SIG-M5 (cell line): Measurements from ENCODE around the gene HAAO.
"Not testable (repeated sequence)": the region's sequence is repeated elsewhere in the genome, so short reads cannot be mapped to it uniquely, and the experiment has no call there.

Experiments
- DNase-seq: peaks from one replicate; lab custom pipeline; 2025; lab: John Stamatoyannopoulos, UW

HAAO gene

DNA sequence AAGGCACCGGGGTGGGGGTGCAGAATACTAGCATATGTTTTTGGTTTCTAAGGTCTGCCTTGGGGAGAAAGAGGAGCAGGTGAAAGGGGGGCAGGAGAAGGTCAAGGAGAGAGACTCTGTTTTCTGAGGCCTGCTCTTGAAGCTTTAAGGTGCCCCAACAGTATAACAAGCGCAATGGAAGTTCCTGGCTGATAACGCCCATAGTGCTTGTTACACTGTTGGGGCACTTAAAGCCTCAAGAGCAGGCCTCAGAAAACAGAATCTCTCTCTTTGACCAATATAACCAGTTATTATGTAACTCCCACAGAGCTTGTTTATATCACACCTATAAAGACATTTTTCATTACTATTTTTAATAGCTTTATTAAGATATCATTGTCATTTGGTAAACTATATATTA lies 45.0 kb downstream of the HAAO start:
- no peak for DNase-seq

DNA sequence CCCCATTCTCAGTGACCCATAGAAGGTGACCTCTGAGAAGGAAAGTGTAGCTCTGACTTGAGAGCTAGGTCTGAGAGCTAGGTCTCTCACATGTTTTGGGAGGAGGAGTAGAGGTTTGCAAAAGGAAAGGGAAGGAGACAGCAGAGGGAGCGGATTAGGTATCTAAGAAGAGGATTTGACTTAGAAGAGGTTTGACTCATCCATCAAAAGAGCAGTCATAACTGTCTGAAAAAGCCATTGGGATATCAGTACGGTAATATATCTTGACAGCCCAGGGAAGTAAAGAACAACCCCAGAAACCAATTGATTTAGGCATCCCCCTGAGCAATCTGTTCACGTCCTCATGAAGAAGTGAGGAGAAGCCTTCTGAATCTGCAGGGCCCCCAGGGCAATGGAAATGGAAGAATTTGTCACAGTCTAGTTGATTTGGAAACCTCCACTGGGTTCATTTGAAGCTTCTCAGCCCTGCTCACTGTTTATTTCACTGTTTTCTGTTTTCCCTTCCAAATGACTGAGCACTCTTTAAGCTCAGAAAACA lies 47.8 kb downstream of the HAAO start:
- DNase-seq, result no peak

DNA sequence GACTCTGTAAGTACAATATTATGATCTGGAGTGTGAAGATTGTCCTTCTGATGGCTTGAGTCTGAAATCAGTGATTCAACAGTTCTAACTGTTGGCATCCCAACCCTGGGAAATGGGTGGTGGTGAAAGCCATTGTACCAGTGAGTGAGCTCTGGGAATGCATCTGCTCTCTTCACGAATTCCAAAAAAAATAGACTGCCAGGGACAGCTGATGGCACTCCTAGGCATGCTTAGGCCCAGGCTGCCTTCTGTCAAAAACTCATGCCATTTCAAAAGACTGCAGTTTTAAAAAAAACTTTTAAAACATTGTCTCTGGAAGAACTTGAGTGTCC lies 48.8 kb downstream of the HAAO start:
- no peak for DNase-seq

GRCh38 chr2:42742740-42743658 lies 49.4 kb downstream of the HAAO start:
- DNase-seq, result no peak

- no peak for DNase-seq
Observed at GRCh38 chr2:42741140-42741539, 51.2 kb downstream of the HAAO start.

- DNase-seq, result no peak
Observed at GRCh38 chr2:42736598-42737322, 55.6 kb downstream of the HAAO start.

DNA sequence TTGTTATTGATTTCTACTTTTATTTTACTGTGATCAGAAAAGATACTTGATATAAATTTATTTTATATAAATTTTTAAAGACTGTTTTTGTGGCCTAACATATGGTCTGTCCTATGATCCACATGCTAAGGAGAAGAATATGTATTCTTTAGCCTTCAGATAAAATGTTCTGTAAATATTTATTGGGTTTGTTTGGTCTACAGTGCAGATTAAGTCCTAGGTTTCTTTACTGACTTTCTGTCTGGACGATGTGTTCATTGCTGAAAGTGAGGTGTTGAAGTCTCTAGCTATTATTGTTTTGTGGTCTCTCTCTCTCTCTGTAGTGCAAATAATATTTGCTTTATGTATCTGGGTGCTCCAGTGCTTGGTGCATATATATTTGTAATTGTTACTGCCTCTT lies 58.5 kb downstream of the HAAO start:
- DNase-seq, result no peak

GRCh38 chr2:42731316-42731715 lies 61.1 kb downstream of the HAAO start:
- not testable (repeated sequence) for DNase-seq

- no peak for DNase-seq
Observed at GRCh38 chr2:42726680-42727079, 65.7 kb downstream of the HAAO start.

GRCh38 chr2:42725657-42726056 lies 66.7 kb downstream of the HAAO start:
- no peak for DNase-seq

GRCh38 chr2:42724886-42725285 lies 67.5 kb downstream of the HAAO start:
- no peak for DNase-seq

- DNase-seq, result no peak
Observed at GRCh38 chr2:42723465-42723864, 68.9 kb downstream of the HAAO start.

DNA sequence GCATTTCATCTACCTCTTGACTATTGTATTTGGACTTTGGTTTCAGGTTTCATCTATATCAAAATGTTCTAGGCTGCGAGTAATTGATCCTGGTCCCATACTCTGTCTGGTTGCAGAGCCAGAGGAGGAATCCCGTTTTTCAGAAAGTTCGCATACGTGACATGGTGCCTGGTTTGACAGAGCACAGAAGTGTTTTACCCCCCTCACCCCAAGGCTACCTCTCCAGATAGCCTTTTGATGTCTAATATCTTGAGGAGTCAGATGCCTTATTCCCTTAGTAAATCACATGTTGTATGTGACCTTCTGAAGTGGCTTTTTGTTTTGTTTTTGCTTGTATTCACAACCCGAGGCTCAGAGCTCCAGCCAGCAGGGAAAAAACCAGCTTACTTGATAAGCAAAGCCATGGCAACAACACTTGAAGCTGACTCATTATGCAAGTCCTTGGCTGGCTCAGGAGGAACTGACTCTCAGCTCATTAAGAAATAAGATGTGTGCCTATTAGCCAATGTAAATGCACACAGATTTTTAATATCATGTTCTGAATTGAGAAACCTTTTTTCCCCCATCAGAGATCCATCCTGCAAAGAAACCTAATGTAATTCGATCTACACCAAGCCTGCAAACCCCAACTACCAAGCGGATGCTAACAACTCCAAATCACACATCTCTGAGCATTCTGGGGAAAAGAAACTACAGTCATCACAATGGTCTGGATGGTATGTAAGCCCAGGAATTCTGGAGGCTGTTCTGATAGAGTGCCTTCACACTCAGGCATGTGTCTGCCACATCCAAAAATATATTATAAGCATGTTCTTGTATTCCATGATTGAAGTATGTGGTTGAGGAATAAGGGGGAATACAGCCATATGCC lies 69.8 kb downstream of the HAAO start:
- peak; percentile 46 for DNase-seq

GRCh38 chr2:42721898-42722297 lies 70.5 kb downstream of the HAAO start:
- no peak for DNase-seq
